ENCODE data around the gene COPG2. TPM values are rescaled to one million over a fixed set of nuclear protein-coding genes. Genes with fewer than 3 reads are reported as not detected.
A peak's percentile ranks its signal among the peaks of the same experiment; 100 is the strongest.

COPG2 gene
- total RNA-seq, 1 experiment from 2014 or later = 77.7 TPM

DNA sequence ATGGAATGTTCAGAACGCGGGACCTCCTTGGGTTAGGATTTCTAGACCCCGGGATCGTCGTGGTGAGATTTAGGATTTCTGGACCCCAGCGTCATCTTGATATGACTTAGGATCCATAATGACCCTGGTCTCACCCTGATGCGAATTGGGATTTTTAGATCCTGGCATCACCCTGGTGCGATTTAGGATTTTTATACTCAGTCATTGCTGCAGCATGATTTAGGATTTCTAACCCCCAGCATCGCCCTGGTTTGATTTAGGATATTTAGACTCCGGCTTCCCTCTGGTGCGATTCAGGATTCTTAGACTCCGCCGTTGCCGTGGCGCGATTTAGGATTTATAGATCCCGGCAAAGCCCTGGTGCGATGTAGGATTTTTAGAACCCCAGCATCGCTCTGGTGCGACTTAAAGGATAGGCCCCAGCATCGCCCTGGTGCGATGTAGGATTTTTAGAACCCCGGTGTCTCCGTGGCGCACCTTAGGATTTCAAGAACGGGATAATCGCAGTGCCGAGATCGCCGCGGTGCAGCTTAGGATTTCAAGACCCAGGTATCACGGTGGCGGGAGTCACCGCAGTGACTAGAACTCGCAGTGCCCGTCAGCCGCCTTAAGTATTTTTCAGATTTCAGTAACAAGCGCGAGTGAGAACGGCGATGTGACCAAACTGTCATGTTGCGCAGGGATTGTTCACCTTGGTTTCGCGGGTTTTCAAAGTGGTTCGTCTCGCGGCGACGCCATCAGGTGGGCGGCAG lies 175.8 kb downstream of the COPG2 start:
- H4K8ac ChIP-seq (replicated peaks; ENCODE audit: insufficient read length, low read depth, low read length) = no peak overlapping the region
- H2AFZ ChIP-seq (ENCODE audit: low read length) = no peak overlapping the region
- Mint-ChIP-seq H3K4me1 (peaks cover 34 to 51% of the 10 kb centered on the region in 2 experiments), H3K27ac (no peak overlapping the region), H3K4me3 (peak overlapping the region; percentile 61 to 81), H3K9me3 (peaks cover 12 to 14% of the 10 kb centered on the region in 2 experiments), H3K27me3 (ENCODE audit: low read depth) (peaks cover 47% of the 10 kb centered on the region), H3K36me3 (ENCODE audit: insufficient read depth in 1 of 3, low read depth in 3 of 3) (peaks cover 31 to 50% (median 36%) of the 10 kb centered on the region in 3 experiments)
- H3K79me1 ChIP-seq (ENCODE audit: insufficient read depth, low read depth, low read length, poor library complexity, severe bottlenecking) = peaks cover 6% of the 10 kb centered on the region
- H2BK12ac ChIP-seq (ENCODE audit: insufficient read length, low read depth, low read length) = no peak overlapping the region
- H3K4me1 ChIP-seq (ENCODE audit: insufficient read depth, low read length) = peaks cover 6% of the 10 kb centered on the region; the same call in 1 of the 2 replicates
- H3K56ac ChIP-seq (ENCODE audit: insufficient read length, low read depth, low read length) = no peak overlapping the region
- no peak overlapping the region for H2BK5ac ChIP-seq (ENCODE audit: insufficient read length, low read length)
- H2BK20ac ChIP-seq (ENCODE audit: low read depth, low read length, poor library complexity, severe bottlenecking) = no peak overlapping the region
- no peaks in the 10 kb centered on the region for H3K9me3 ChIP-seq (ENCODE audit: control insufficient read depth, low read depth, low read length)
- WGBS (ENCODE audit: extremely low coverage, insufficient read length, low lambda C conversion rate) = no CpG with 5 or more reads among the region's 50 CpGs
- no peak overlapping the region for H3T11ph ChIP-seq (ENCODE audit: low read length)
- H4K5ac ChIP-seq (ENCODE audit: insufficient read length, low read depth, low read length) = no peak overlapping the region
- H2BK120ac ChIP-seq (ENCODE audit: low read depth, low read length, poor library complexity, severe bottlenecking) = peak overlapping the region; percentile 62
- no peak for DNase-seq
- no peak overlapping the region for H2AK5ac ChIP-seq (ENCODE audit: insufficient read length, low read length)
- H3K79me2 ChIP-seq (ENCODE audit: insufficient read depth, low read length) = peaks cover 8% of the 10 kb centered on the region; the same call in 1 of the 2 replicates
- no peak overlapping the region for H3K18ac ChIP-seq (ENCODE audit: insufficient read length, low read depth, low read length)
- TF ChIP-seq, protein P1, sequence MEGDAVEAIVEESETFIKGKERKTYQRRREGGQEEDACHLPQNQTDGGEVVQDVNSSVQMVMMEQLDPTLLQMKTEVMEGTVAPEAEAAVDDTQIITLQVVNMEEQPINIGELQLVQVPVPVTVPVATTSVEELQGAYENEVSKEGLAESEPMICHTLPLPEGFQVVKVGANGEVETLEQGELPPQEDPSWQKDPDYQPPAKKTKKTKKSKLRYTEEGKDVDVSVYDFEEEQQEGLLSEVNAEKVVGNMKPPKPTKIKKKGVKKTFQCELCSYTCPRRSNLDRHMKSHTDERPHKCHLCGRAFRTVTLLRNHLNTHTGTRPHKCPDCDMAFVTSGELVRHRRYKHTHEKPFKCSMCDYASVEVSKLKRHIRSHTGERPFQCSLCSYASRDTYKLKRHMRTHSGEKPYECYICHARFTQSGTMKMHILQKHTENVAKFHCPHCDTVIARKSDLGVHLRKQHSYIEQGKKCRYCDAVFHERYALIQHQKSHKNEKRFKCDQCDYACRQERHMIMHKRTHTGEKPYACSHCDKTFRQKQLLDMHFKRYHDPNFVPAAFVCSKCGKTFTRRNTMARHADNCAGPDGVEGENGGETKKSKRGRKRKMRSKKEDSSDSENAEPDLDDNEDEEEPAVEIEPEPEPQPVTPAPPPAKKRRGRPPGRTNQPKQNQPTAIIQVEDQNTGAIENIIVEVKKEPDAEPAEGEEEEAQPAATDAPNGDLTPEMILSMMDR (conservative IDR thresholded peaks at IDR 0.05) = no peak
- H3K23ac ChIP-seq (ENCODE audit: insufficient read length, low read depth, low read length) = no peak overlapping the region
- no peak overlapping the region for H3K4ac ChIP-seq (ENCODE audit: low read depth, low read length)
- H4K91ac ChIP-seq (ENCODE audit: insufficient read length, low read depth, low read length) = no peak overlapping the region
- no peak overlapping the region for H3K27ac ChIP-seq (ENCODE audit: insufficient read length, low read depth, low read length)
- no peaks in the 10 kb centered on the region for H4K20me1 ChIP-seq (ENCODE audit: control insufficient read depth, insufficient read depth, insufficient read length)
- no peak overlapping the region for H2BK15ac ChIP-seq (ENCODE audit: low read depth, low read length)
- H3K23me2 ChIP-seq (ENCODE audit: insufficient read length, low read depth, low read length, poor library complexity, severe bottlenecking) = peaks cover 27% of the 10 kb centered on the region
- no peak overlapping the region for H3K14ac ChIP-seq (ENCODE audit: insufficient read depth, low read length)
- H3K27me3 ChIP-seq (ENCODE audit: insufficient read depth, low read length) = no peaks in the 10 kb centered on the region; the same call in 1 of the 2 replicates
- no peak overlapping the region for H3K9ac ChIP-seq (ENCODE audit: extremely low read depth, insufficient read length, low read length)
- H3K4me2 ChIP-seq (ENCODE audit: insufficient read depth, insufficient read length, low read length) = peak overlapping the region; percentile 62
